SK-N-MC (cell line): ENCODE measurements around the gene CD177.
"Not testable (repeated sequence)": the region's sequence is repeated elsewhere in the genome, so short reads cannot be mapped to it uniquely, and the experiment has no call there.

Source experiments
- EZH2 ChIP-seq: fragments of 200-600 bp; sonication (generic); IDR thresholded peaks from one replicate; pipeline ENCODE4 v1.6.1; 2017; ENCODE audit warnings: antibody characterized with exemption
- FOXP2 ChIP-seq: optimal IDR thresholded peaks from 2 replicates; pipeline ENCODE3; 2011; ENCODE audit warnings: mild to moderate bottlenecking, moderate library complexity; ENCODE audit not compliant: insufficient read depth; ENCODE audit errors: extremely low read length, control extremely low read depth
- POLR2AphosphoS5 ChIP-seq: IDR thresholded peaks from 2 replicates; pipeline ENCODE4 v1.6.1; 2012; ENCODE audit warnings: mild to moderate bottlenecking, low read depth, low read length, borderline replicate concordance

DNA sequence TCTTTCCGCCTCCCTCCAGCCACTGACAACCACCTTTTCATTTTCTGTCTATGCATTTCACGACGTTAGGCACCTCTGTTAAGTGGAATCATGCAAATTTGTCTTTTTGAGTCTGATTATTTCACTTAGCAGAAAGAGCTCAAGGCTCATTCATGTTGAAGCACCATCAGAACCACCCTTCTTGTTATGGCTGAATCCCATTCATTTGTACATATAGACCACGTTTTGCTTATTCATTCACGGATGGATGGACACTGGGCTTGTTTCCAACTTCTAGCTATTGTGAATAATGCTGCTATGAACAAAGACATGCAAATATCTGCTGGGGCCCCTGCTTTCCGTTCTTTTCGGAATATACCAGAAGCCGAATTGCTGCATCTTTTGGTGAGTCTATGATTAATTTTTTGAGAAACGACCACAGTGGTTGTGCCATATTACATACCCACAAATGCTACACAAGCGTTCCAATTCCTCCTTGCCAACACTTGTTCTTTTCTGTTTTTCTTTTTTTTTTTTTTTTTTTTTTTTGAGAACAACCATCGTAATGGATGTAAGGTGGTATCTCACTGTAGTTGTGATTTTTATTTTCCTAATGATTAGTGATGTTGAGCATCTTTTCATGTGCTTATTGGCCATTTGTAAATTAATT is 37.5 kb downstream of the CD177 start:
- TF ChIP-seq EZH2, POLR2AphosphoS5, FOXP2: not testable (repeated sequence)
